Transverse colon (tissue), 4 donors: ENCODE results near the gene GBE1.

ENCODE experiments used
- EP300 ChIP-seq: sonication (generic); formaldehyde crosslinking; IDR thresholded peaks from one replicate; pipeline ENCODE4 v1.6.1; 2017; ENCODE audit warnings: antibody characterized with exemption, low read depth
- POLR2A ChIP-seq: fragments of 450-650 bp; IDR thresholded peaks from one replicate; pipeline ENCODE4 v1.6.1; 2016; ENCODE audit warnings: antibody characterized with exemption, mild to moderate bottlenecking, moderate library complexity
- POLR2AphosphoS5 ChIP-seq, 3 donors: sonication (generic); formaldehyde crosslinking; IDR thresholded peaks; one replicate each; pipeline ENCODE4 v1.6.1; 2016; ENCODE audit warnings: antibody characterized with exemption in 3 of 3
- TF ChIP-seq, protein P1 (sequence below), 5 experiments: fragments of 200-600 bp in 3 of 5; fragments of 450-650 bp in 2 of 5; sonication (generic) in 3 of 5; IDR thresholded peaks; 1 replicate in 2 of 5; 2 replicates in 3 of 5; pipeline ENCODE4 v1.5.1; 2016 to 2017; ENCODE audit warnings: antibody characterized with exemption in 5 of 5, inconsistent platforms in 3 of 5, mild to moderate bottlenecking in 2 of 5, moderate library complexity in 1 of 5

DNA sequence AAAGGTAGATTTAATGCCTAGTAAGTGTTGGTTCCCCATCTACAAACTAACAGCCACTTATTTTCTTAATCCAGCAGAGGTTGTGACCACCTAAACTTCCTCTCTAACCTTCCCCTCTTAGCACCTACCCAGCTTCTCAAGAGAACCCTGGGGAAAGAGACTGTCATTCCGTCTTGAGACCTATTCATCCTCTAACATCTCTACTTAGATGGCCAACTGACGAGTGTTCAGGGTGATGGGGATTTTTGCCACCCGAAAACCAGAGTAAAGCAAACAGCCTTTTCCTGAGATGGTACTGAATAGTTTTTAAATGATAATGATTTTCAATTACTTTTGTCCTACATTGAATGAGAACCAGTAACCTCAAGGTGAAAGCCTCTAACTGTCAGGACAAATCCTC, 9.3 kb upstream of the GBE1 start:
- TF ChIP-seq, protein P1, sequence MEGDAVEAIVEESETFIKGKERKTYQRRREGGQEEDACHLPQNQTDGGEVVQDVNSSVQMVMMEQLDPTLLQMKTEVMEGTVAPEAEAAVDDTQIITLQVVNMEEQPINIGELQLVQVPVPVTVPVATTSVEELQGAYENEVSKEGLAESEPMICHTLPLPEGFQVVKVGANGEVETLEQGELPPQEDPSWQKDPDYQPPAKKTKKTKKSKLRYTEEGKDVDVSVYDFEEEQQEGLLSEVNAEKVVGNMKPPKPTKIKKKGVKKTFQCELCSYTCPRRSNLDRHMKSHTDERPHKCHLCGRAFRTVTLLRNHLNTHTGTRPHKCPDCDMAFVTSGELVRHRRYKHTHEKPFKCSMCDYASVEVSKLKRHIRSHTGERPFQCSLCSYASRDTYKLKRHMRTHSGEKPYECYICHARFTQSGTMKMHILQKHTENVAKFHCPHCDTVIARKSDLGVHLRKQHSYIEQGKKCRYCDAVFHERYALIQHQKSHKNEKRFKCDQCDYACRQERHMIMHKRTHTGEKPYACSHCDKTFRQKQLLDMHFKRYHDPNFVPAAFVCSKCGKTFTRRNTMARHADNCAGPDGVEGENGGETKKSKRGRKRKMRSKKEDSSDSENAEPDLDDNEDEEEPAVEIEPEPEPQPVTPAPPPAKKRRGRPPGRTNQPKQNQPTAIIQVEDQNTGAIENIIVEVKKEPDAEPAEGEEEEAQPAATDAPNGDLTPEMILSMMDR (IDR thresholded peaks at IDR 0.05), result no peak
- TF ChIP-seq POLR2AphosphoS5 (IDR thresholded peaks at IDR 0.05) (no peak), EP300 (no peak), POLR2A (no peak)
